ENCODE results near the gene AGO3.
A peak's percentile ranks its signal among the peaks of the same experiment; 100 is the strongest.

Gene AGO3

GRCh38 chr1:36096500-36097432 is 165.9 kb downstream of the AGO3 start:
- no peak for DNase-seq

GRCh38 chr1:36097693-36098585 is 167.0 kb downstream of the AGO3 start:
- DNase-seq, result no peak

GRCh38 chr1:36098650-36099365 is 167.9 kb downstream of the AGO3 start:
- no peak for DNase-seq

- peak; percentile 49 to 70 (median 62) for DNase-seq
These were observed 168.9 kb downstream of the AGO3 start for GRCh38 chr1:36099681-36100341.

GRCh38 chr1:36100376-36100775 is 169.5 kb downstream of the AGO3 start:
- DNase-seq, result no peak

- DNase-seq, result no peak
These were observed 170.6 kb downstream of the AGO3 start for GRCh38 chr1:36101546-36101945.

- DNase-seq, result no peak
These were observed 175.4 kb downstream of the AGO3 start for GRCh38 chr1:36106269-36106668.

GRCh38 chr1:36107394-36107793 is 176.5 kb downstream of the AGO3 start:
- no peak for DNase-seq

GRCh38 chr1:36108314-36108713 is 177.4 kb downstream of the AGO3 start:
- DNase-seq, result no peak

- DNase-seq, result peak in 2 of 5 experiments; percentile 38 to 85
These were observed 178.3 kb downstream of the AGO3 start for GRCh38 chr1:36109041-36109679.

- no peak for DNase-seq
These were observed 180.2 kb downstream of the AGO3 start for GRCh38 chr1:36111151-36111550.

- no peak for DNase-seq
These were observed 181.9 kb downstream of the AGO3 start for GRCh38 chr1:36112823-36113222.

- DNase-seq, result no peak
These were observed 183.5 kb downstream of the AGO3 start for GRCh38 chr1:36114371-36114770.

- no peak for DNase-seq
These were observed 184.3 kb downstream of the AGO3 start for GRCh38 chr1:36115200-36115669.

- no peak for DNase-seq
These were observed 185.0 kb downstream of the AGO3 start for GRCh38 chr1:36115931-36116330.

- no peak for DNase-seq
These were observed 186.0 kb downstream of the AGO3 start for GRCh38 chr1:36116901-36117300.

- no peak for DNase-seq
These were observed 187.7 kb downstream of the AGO3 start for GRCh38 chr1:36118447-36119204.

- no peak for DNase-seq
These were observed 188.6 kb downstream of the AGO3 start for GRCh38 chr1:36119456-36119855.
